SK-N-MC (cell line): Measurements from ENCODE around the gene SOX5.
"Not testable (repeated sequence)": the region's sequence is repeated elsewhere in the genome, so short reads cannot be mapped to it uniquely, and the experiment has no call there.

ENCODE experiments used
- EZH2 ChIP-seq: fragments of 200-600 bp; sonication (generic); IDR thresholded peaks from one replicate; pipeline ENCODE4 v1.6.1; 2017; ENCODE audit warnings: antibody characterized with exemption
- POLR2AphosphoS5 ChIP-seq: IDR thresholded peaks from 2 replicates; pipeline ENCODE4 v1.6.1; 2012; ENCODE audit warnings: mild to moderate bottlenecking, low read depth, low read length, borderline replicate concordance

DNA sequence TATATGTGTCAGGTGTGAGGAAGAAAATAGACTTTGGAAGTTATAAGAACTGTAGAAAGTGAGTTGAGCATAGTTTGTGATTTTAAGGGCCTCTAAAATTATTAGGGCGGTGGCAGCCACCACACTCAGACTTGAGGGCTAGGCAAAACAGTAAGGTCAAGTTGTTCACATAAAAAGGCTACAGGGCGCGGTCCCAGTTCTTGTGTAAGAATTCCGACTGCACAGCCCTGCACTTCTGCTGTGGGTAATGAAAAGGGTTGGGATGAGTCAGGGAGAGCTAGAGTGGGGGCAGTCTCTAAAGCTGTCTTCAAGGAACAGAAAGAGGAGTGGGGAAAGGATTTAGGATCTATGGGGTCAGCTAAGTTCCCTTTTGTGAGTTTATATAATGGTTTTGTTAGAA is 441.7 kb downstream of the SOX5 start:
- not testable (repeated sequence) for TF ChIP-seq POLR2AphosphoS5, EZH2
